ENCODE measurements around the gene GDF10. TPM values are rescaled to one million over a fixed set of nuclear protein-coding genes. Genes with fewer than 3 reads are reported as not detected.

Gene GDF10
- total and polyA plus RNA-seq, 2 of the 8 experiments (the other 6 are each of a cell fraction or from before 2014, with no cell fraction given), result 0.19 to 0.32 TPM

GRCh38 chr10:47303105-47303504, 3.1 kb downstream of the GDF10 start (continued):
- TF ChIP-seq CHD7 (IDR thresholded peaks at IDR 0.05; ENCODE audit: insufficient replicate concordance, low read length) (no peak), JUN (IDR thresholded peaks at IDR 0.05; ENCODE audit: low read depth, low read length) (no peak), CHD2 (IDR thresholded peaks at IDR 0.05; ENCODE audit: low read length) (no peak), SP4 (IDR thresholded peaks at IDR 0.05; ENCODE audit: low read length) (no peak), GABPA (IDR thresholded peaks at IDR 0.05; ENCODE audit: borderline replicate concordance, insufficient read depth, low read length) (no peak), CTBP2 (IDR thresholded peaks at IDR 0.05; ENCODE audit: borderline replicate concordance, insufficient read depth, insufficient read length, low read length) (no peak), POU5F1 (IDR thresholded peaks at IDR 0.05; ENCODE audit: low read depth, low read length) (no peak), SIRT6 (IDR thresholded peaks at IDR 0.05; ENCODE audit: low read length) (no peak), TAF7 (optimal IDR thresholded peaks at IDR 0.05; ENCODE audit: borderline replicate concordance, low read depth, low read length) (no peak), JUND (IDR thresholded peaks at IDR 0.05; ENCODE audit: low read length) (no peak), EZH2 (IDR thresholded peaks at IDR 0.05; ENCODE audit: low read depth, low read length, severe bottlenecking) (no peak)
